Fibroblast of skin of left biceps (primary cell): ENCODE measurements around the gene EVC.

ENCODE experiments used
- DNase-seq, 2 experiments: peaks; one replicate each; pipeline ENCODE4 v3.0.0-alpha.2; 2013; ENCODE audit warnings: low read depth in 2 of 2

EVC gene

GRCh38 chr4:5730993-5731990 lies 20.3 kb downstream of the EVC start:
- no peak for DNase-seq

- DNase-seq = no peak
Measured at GRCh38 chr4:5732158-5732557, 21.2 kb downstream of the EVC start.

- DNase-seq = no peak
Measured at GRCh38 chr4:5734853-5735252, 23.9 kb downstream of the EVC start.

- DNase-seq = no peak
Measured at GRCh38 chr4:5735463-5735862, 24.5 kb downstream of the EVC start.

- DNase-seq = no peak
Measured at GRCh38 chr4:5738061-5738460, 27.1 kb downstream of the EVC start.

- no peak for DNase-seq
Measured at GRCh38 chr4:5742388-5742787, 31.4 kb downstream of the EVC start.

GRCh38 chr4:5742968-5743367 lies 32.0 kb downstream of the EVC start:
- no peak for DNase-seq

- DNase-seq = no peak
Measured at GRCh38 chr4:5746250-5746649, 35.2 kb downstream of the EVC start.

- no peak for DNase-seq
Measured at GRCh38 chr4:5746829-5747737, 36.1 kb downstream of the EVC start.

GRCh38 chr4:5747738-5748375 lies 36.9 kb downstream of the EVC start:
- peak; percentile 87 for DNase-seq

GRCh38 chr4:5749568-5749967 lies 38.6 kb downstream of the EVC start:
- DNase-seq = no peak

- DNase-seq = peak in 1 of 2 experiments; percentile 44
Measured at GRCh38 chr4:5750052-5750945, 39.3 kb downstream of the EVC start.

- DNase-seq = no peak
Measured at GRCh38 chr4:5750946-5751665, 40.1 kb downstream of the EVC start.

- no peak for DNase-seq
Measured at GRCh38 chr4:5751666-5752375, 40.8 kb downstream of the EVC start.

- no peak for DNase-seq
Measured at GRCh38 chr4:5752376-5753184, 41.6 kb downstream of the EVC start.

GRCh38 chr4:5753366-5753765 lies 42.4 kb downstream of the EVC start:
- no peak for DNase-seq

- no peak for DNase-seq
Measured at GRCh38 chr4:5753766-5754528, 42.9 kb downstream of the EVC start.

- DNase-seq = no peak
Measured at GRCh38 chr4:5754529-5754881, 43.5 kb downstream of the EVC start.
